Inferior parietal cortex (tissue), 1 donor: Measurements from ENCODE around the gene SLC23A3.
"Not testable (repeated sequence)": the region's sequence is repeated elsewhere in the genome, so short reads cannot be mapped to it uniquely, and the experiment has no call there.

ENCODE experiments used
- DNase-seq: peaks from one replicate; pipeline ENCODE4 v3.0.0-alpha.2; 2016; ENCODE audit errors: extremely low spot score

SLC23A3 gene

GRCh38 chr2:219204425-219205164 lies 34.8 kb upstream of the SLC23A3 start:
- DNase-seq, result no peak

- DNase-seq, result not testable (repeated sequence)
These were observed 31.5 kb upstream of the SLC23A3 start for GRCh38 chr2:219201331-219201730.

GRCh38 chr2:219200502-219201326 lies 30.9 kb upstream of the SLC23A3 start:
- DNase-seq, result not testable (repeated sequence)

GRCh38 chr2:219199470-219200211 lies 29.8 kb upstream of the SLC23A3 start:
- no peak for DNase-seq

GRCh38 chr2:219198974-219199373 lies 29.1 kb upstream of the SLC23A3 start:
- no peak for DNase-seq

- DNase-seq, result no peak
These were observed 27.6 kb upstream of the SLC23A3 start for GRCh38 chr2:219197388-219197787.

GRCh38 chr2:219186754-219187456 lies 17.1 kb upstream of the SLC23A3 start:
- no peak for DNase-seq

- no peak for DNase-seq
These were observed 14.3 kb upstream of the SLC23A3 start for GRCh38 chr2:219184121-219184520.

GRCh38 chr2:219183151-219183772 lies 13.4 kb upstream of the SLC23A3 start:
- no peak for DNase-seq

- no peak for DNase-seq
These were observed 12.7 kb upstream of the SLC23A3 start for GRCh38 chr2:219182331-219183150.

GRCh38 chr2:219181531-219181930 lies 11.7 kb upstream of the SLC23A3 start:
- no peak for DNase-seq

- no peak for DNase-seq
These were observed 11.1 kb upstream of the SLC23A3 start for GRCh38 chr2:219180961-219181360.

- DNase-seq, result no peak
These were observed 10.0 kb upstream of the SLC23A3 start for GRCh38 chr2:219179601-219180465.

GRCh38 chr2:219178377-219179175 lies 8.7 kb upstream of the SLC23A3 start:
- no peak for DNase-seq

- DNase-seq, result peak; percentile 80
These were observed 7.9 kb upstream of the SLC23A3 start, which contains the start of gene RETREG2 for GRCh38 chr2:219177552-219178376. TSS of gene RETREG2 (plus strand) at chr2:219178275. CDS start at chr2:219178353, 78 bp downstream.

GRCh38 chr2:219176818-219177551 lies 7.2 kb upstream of the SLC23A3 start, which contains the start of gene CNPPD1:
TSS of gene CNPPD1 (minus strand) at chr2:219176925. CDS start at chr2:219176828, 97 bp downstream.
- DNase-seq, result peak; percentile 84
